Stimulated activated CD4-positive, alpha-beta T cell treated with anti-CD3 and anti-CD28 coated beads, TNF-alpha, amount 100 ng/mL, for 1 hour (primary cell): Measurements from ENCODE around the gene DEF6.
"Not testable (repeated sequence)": the region's sequence is repeated elsewhere in the genome, so short reads cannot be mapped to it uniquely, and the experiment has no call there.

Source experiments
- DNase-seq, 3 donors: peaks; one replicate each; pipeline ENCODE4 v3.0.0-alpha.2; 2020; ENCODE audit warnings: low read depth in 3 of 3, low spot score in 1 of 3

Gene DEF6

GRCh38 chr6:35280903-35281302, 16.7 kb upstream of the DEF6 start:
- no peak for DNase-seq

- no peak for DNase-seq
Observed at GRCh38 chr6:35282472-35282871, 15.1 kb upstream of the DEF6 start.

GRCh38 chr6:35283361-35283760, 14.3 kb upstream of the DEF6 start:
- DNase-seq: no peak

- DNase-seq: no peak
Observed at GRCh38 chr6:35287671-35288396, 9.8 kb upstream of the DEF6 start.

GRCh38 chr6:35288834-35289233, 8.8 kb upstream of the DEF6 start:
- no peak for DNase-seq

- DNase-seq: no peak
Observed at GRCh38 chr6:35291491-35291890, 6.1 kb upstream of the DEF6 start.

- DNase-seq: no peak
Observed at GRCh38 chr6:35292494-35292893, 5.1 kb upstream of the DEF6 start.

GRCh38 chr6:35293681-35294080, 3.9 kb upstream of the DEF6 start:
- no peak for DNase-seq

- no peak for DNase-seq
Observed at GRCh38 chr6:35294308-35294945, 3.2 kb upstream of the DEF6 start.

GRCh38 chr6:35295036-35295435, 2.6 kb upstream of the DEF6 start:
- no peak for DNase-seq

GRCh38 chr6:35295521-35296315, 1.9 kb upstream of the DEF6 start:
- no peak for DNase-seq

GRCh38 chr6:35296931-35297600, 552 bp upstream of the DEF6 start:
- no peak for DNase-seq

- no peak for DNase-seq
Observed at GRCh38 chr6:35298625-35299140, 1.1 kb downstream of the DEF6 start.

- no peak for DNase-seq
Observed at GRCh38 chr6:35299674-35300073, 2.1 kb downstream of the DEF6 start.

- no peak for DNase-seq
Observed at GRCh38 chr6:35300848-35301247, 3.2 kb downstream of the DEF6 start.

- peak; percentile 58 to 74 (median 72) for DNase-seq
Observed at GRCh38 chr6:35302604-35303241, 5.1 kb downstream of the DEF6 start.

GRCh38 chr6:35304299-35304698, 6.7 kb downstream of the DEF6 start:
- no peak for DNase-seq

GRCh38 chr6:35305117-35305516, 7.5 kb downstream of the DEF6 start:
- no peak for DNase-seq

- not testable (repeated sequence) for DNase-seq
Observed at GRCh38 chr6:35307138-35307537, 9.5 kb downstream of the DEF6 start.

- DNase-seq: not testable (repeated sequence)
Observed at GRCh38 chr6:35308543-35308942, 10.9 kb downstream of the DEF6 start.
